Measurements from ENCODE around the gene PKN1. TPM values are rescaled to one million over a fixed set of nuclear protein-coding genes. Genes with fewer than 3 reads are reported as not detected.

PKN1 gene
- total and polyA plus RNA-seq, 2 of the 13 experiments (the other 11 are each of a cell fraction or from before 2014, with no cell fraction given), result 45.7 to 54.5 TPM

GRCh38 chr19:14432791-14433553 lies at the start of gene PKN1 (continued):
- TF ChIP-seq HNRNPUL1 (IDR thresholded peaks at IDR 0.05; ENCODE audit: low read depth, low read length) (no peak), FLYWCH1 (CRISPR knock-in tag; IDR thresholded peaks at IDR 0.05) (no peak), AFF4 (CRISPR knock-in tag; IDR thresholded peaks at IDR 0.05) (no peak), PHF8 (CRISPR knock-in tag; IDR thresholded peaks at IDR 0.05) (peak; percentile 72), CBX1 (IDR thresholded peaks at IDR 0.05; ENCODE audit: low read depth) (no peak), ARNTL (CRISPR knock-in tag; IDR thresholded peaks at IDR 0.05) (no peak), ZNF567 (CRISPR knock-in tag; IDR thresholded peaks at IDR 0.05; ENCODE audit: borderline replicate concordance) (no peak), GZF1 (CRISPR knock-in tag; IDR thresholded peaks at IDR 0.05) (no peak), ZNF749 (CRISPR knock-in tag; IDR thresholded peaks at IDR 0.05; ENCODE audit: borderline replicate concordance) (no peak), STAT6 (CRISPR knock-in tag; IDR thresholded peaks at IDR 0.05; ENCODE audit: borderline replicate concordance) (no peak), EEA1 (CRISPR knock-in tag; IDR thresholded peaks at IDR 0.05; ENCODE audit: borderline replicate concordance) (no peak), NCOA5 (CRISPR knock-in tag; IDR thresholded peaks at IDR 0.05) (no peak), MLLT10 (CRISPR knock-in tag; IDR thresholded peaks at IDR 0.05) (no peak), GLMP (CRISPR knock-in tag; IDR thresholded peaks at IDR 0.05; ENCODE audit: borderline replicate concordance) (no peak), POLR2AphosphoS5 (IDR thresholded peaks at IDR 0.05; ENCODE audit: low read depth, low read length) (peak; percentile 33; the same call in 1 of the 2 replicates), FOXP4 (CRISPR knock-in tag; IDR thresholded peaks at IDR 0.05) (no peak), ZBTB43 (CRISPR knock-in tag; conservative IDR thresholded peaks at IDR 0.05) (no peak), TSC22D2 (CRISPR knock-in tag; IDR thresholded peaks at IDR 0.05; ENCODE audit: borderline replicate concordance) (no peak), RFXANK (CRISPR knock-in tag; IDR thresholded peaks at IDR 0.05) (no peak)

All from HepG2 (cell line).